Measurements from ENCODE around the gene URM1.

URM1 gene

GRCh38 chr9:128372188-128372641 is 1.0 kb downstream of the URM1 start:
- peak; percentile 60 for DNase-seq (ENCODE audit: low read depth)
- no peak for TF ChIP-seq CTCF (IDR thresholded peaks at IDR 0.05; ENCODE audit: insufficient read depth, low read depth, low read length, missing control alignments)
- peak overlapping the region; percentile 60 for H3K4me3 ChIP-seq (ENCODE audit: low read length)

GRCh38 chr9:128372784-128373183 is 1.6 kb downstream of the URM1 start:
- no peak overlapping the region for H3K4me3 ChIP-seq (ENCODE audit: low read length)
- TF ChIP-seq CTCF (IDR thresholded peaks at IDR 0.05; ENCODE audit: insufficient read depth, low read depth, low read length, missing control alignments), result no peak
- DNase-seq (ENCODE audit: low read depth), result peak; percentile 40

- no peak overlapping the region for H3K4me3 ChIP-seq (ENCODE audit: low read length)
- TF ChIP-seq CTCF (IDR thresholded peaks at IDR 0.05; ENCODE audit: insufficient read depth, low read depth, low read length, missing control alignments), result no peak
- DNase-seq (ENCODE audit: low read depth), result no peak
These were observed 3.1 kb downstream of the URM1 start for GRCh38 chr9:128374221-128374675.

GRCh38 chr9:128375865-128376264 is 4.7 kb downstream of the URM1 start:
- H3K4me3 ChIP-seq (ENCODE audit: low read length), result no peak overlapping the region
- no peak for TF ChIP-seq CTCF (IDR thresholded peaks at IDR 0.05; ENCODE audit: insufficient read depth, low read depth, low read length, missing control alignments)
- DNase-seq (ENCODE audit: low read depth), result no peak

GRCh38 chr9:128382261-128382660 is 11.1 kb downstream of the URM1 start:
- TF ChIP-seq CTCF (IDR thresholded peaks at IDR 0.05; ENCODE audit: insufficient read depth, low read depth, low read length, missing control alignments), result no peak
- H3K4me3 ChIP-seq (ENCODE audit: low read length), result no peak overlapping the region
- no peak for DNase-seq (ENCODE audit: low read depth)

- DNase-seq (ENCODE audit: low read depth), result no peak
- no peak overlapping the region for H3K4me3 ChIP-seq (ENCODE audit: low read length)
- no peak for TF ChIP-seq CTCF (IDR thresholded peaks at IDR 0.05; ENCODE audit: insufficient read depth, low read depth, low read length, missing control alignments)
These were observed 12.0 kb downstream of the URM1 start for GRCh38 chr9:128383007-128383753.

- TF ChIP-seq CTCF (IDR thresholded peaks at IDR 0.05; ENCODE audit: insufficient read depth, low read depth, low read length, missing control alignments), result no peak
- DNase-seq (ENCODE audit: low read depth), result no peak
- no peak overlapping the region for H3K4me3 ChIP-seq (ENCODE audit: low read length)
These were observed 12.6 kb downstream of the URM1 start for GRCh38 chr9:128383791-128384190.

Measured in epithelial cell of esophagus (primary cell).